HEK293 (cell line): Measurements from ENCODE around the gene AURKB.

Source experiments
- BCL11B ChIP-seq: fragments of 450-650 bp; formaldehyde crosslinking; IDR thresholded peaks from 2 replicates; pipeline ENCODE4 v1.5.1; 2016; ENCODE audit warnings: low read depth, missing biosample characterization, missing genetic modification characterization
- GLI4 ChIP-seq: fragments of 450-650 bp; formaldehyde crosslinking; IDR thresholded peaks from 2 replicates; pipeline ENCODE4 v1.5.1; 2016; ENCODE audit warnings: missing biosample characterization, missing genetic modification characterization
- GLIS2 ChIP-seq: fragments of 450-650 bp; formaldehyde crosslinking; IDR thresholded peaks from 2 replicates; pipeline ENCODE4 v1.5.1; 2016; ENCODE audit warnings: missing biosample characterization, missing genetic modification characterization
- KLF10 ChIP-seq: fragments of 450-650 bp; IDR thresholded peaks from 2 replicates; pipeline ENCODE4 v1.5.1; 2018; ENCODE audit warnings: missing biosample characterization, mild to moderate bottlenecking, missing genetic modification characterization
- KLF17 ChIP-seq: fragments of 450-650 bp; formaldehyde crosslinking; IDR thresholded peaks from 2 replicates; pipeline ENCODE4 v1.5.1; 2016; ENCODE audit warnings: missing biosample characterization, missing genetic modification characterization
- SCRT2 ChIP-seq: fragments of 450-650 bp; formaldehyde crosslinking; IDR thresholded peaks from 2 replicates; pipeline ENCODE4 v1.5.1; 2016; ENCODE audit warnings: missing biosample characterization, missing genetic modification characterization
- SP2 ChIP-seq: fragments of 450-650 bp; formaldehyde crosslinking; IDR thresholded peaks from 2 replicates; pipeline ENCODE4 v1.5.1; 2016; ENCODE audit warnings: missing biosample characterization, missing genetic modification characterization
- ZBTB11 ChIP-seq: fragments of 450-650 bp; formaldehyde crosslinking; conservative IDR thresholded peaks from 2 replicates; pipeline ENCODE4 v1.5.1; 2016; ENCODE audit warnings: low read depth, missing biosample characterization, missing genetic modification characterization
- ZBTB20 ChIP-seq: fragments of 450-650 bp; formaldehyde crosslinking; IDR thresholded peaks from 2 replicates; pipeline ENCODE4 v1.5.1; 2016; ENCODE audit warnings: missing biosample characterization, missing genetic modification characterization
- ZBTB44 ChIP-seq: fragments of 450-650 bp; IDR thresholded peaks from 2 replicates; pipeline ENCODE4 v1.5.1; 2018; ENCODE audit warnings: missing biosample characterization, mild to moderate bottlenecking, missing genetic modification characterization
- ZBTB8A ChIP-seq: fragments of 450-650 bp; formaldehyde crosslinking; IDR thresholded peaks from 2 replicates; pipeline ENCODE4 v1.5.1; 2016; ENCODE audit warnings: missing biosample characterization, missing genetic modification characterization
- ZFP3 ChIP-seq: fragments of 450-650 bp; formaldehyde crosslinking; IDR thresholded peaks from 2 replicates; pipeline ENCODE4 v1.5.1; 2016; ENCODE audit warnings: low read depth, missing biosample characterization, missing genetic modification characterization
- ZNF10 ChIP-seq: fragments of 450-650 bp; formaldehyde crosslinking; IDR thresholded peaks from 2 replicates; pipeline ENCODE4 v1.5.1; 2017; ENCODE audit warnings: missing biosample characterization, missing genetic modification characterization
- ZNF112 ChIP-seq: fragments of 450-650 bp; formaldehyde crosslinking; IDR thresholded peaks from 2 replicates; pipeline ENCODE4 v1.5.0; 2017; ENCODE audit warnings: missing biosample characterization, missing genetic modification characterization
- ZNF18 ChIP-seq: fragments of 450-650 bp; formaldehyde crosslinking; IDR thresholded peaks from 2 replicates; pipeline ENCODE4 v1.5.1; 2016; ENCODE audit warnings: missing biosample characterization, missing genetic modification characterization
- ZNF211 ChIP-seq: fragments of 450-650 bp; formaldehyde crosslinking; IDR thresholded peaks from 2 replicates; pipeline ENCODE4 v1.5.1; 2016; ENCODE audit warnings: low read depth, missing biosample characterization, missing genetic modification characterization
- ZNF26 ChIP-seq: fragments of 450-650 bp; formaldehyde crosslinking; IDR thresholded peaks from 2 replicates; pipeline ENCODE4 v1.5.1; 2016; ENCODE audit warnings: missing biosample characterization, missing genetic modification characterization
- ZNF324 ChIP-seq: fragments of 450-650 bp; formaldehyde crosslinking; IDR thresholded peaks from 2 replicates; pipeline ENCODE4 v1.5.1; 2016; ENCODE audit warnings: missing biosample characterization, missing genetic modification characterization
- ZNF354C ChIP-seq: fragments of 450-650 bp; formaldehyde crosslinking; IDR thresholded peaks from 2 replicates; pipeline ENCODE4 v1.5.1; 2016; ENCODE audit warnings: missing biosample characterization, missing genetic modification characterization, low read depth, borderline replicate concordance
- ZNF416 ChIP-seq: fragments of 450-650 bp; formaldehyde crosslinking; IDR thresholded peaks from 2 replicates; pipeline ENCODE4 v1.5.1; 2016; ENCODE audit warnings: missing biosample characterization, missing genetic modification characterization
- ZNF501 ChIP-seq: fragments of 450-650 bp; formaldehyde crosslinking; IDR thresholded peaks from 2 replicates; pipeline ENCODE4 v1.5.1; 2016; ENCODE audit warnings: missing biosample characterization, missing genetic modification characterization
- ZNF513 ChIP-seq: fragments of 450-650 bp; IDR thresholded peaks from 2 replicates; pipeline ENCODE4 v1.5.1; 2018; ENCODE audit warnings: missing biosample characterization, missing genetic modification characterization
- ZNF549 ChIP-seq: fragments of 450-650 bp; IDR thresholded peaks from 2 replicates; pipeline ENCODE4 v1.5.1; 2018; ENCODE audit warnings: missing biosample characterization, missing genetic modification characterization, mild to moderate bottlenecking, inconsistent platforms, moderate library complexity
- ZNF561 ChIP-seq: fragments of 450-650 bp; IDR thresholded peaks from 2 replicates; pipeline ENCODE4 v1.5.1; 2018; ENCODE audit warnings: missing biosample characterization, missing genetic modification characterization, borderline replicate concordance
- ZNF629 ChIP-seq: fragments of 450-650 bp; formaldehyde crosslinking; IDR thresholded peaks from 2 replicates; pipeline ENCODE4 v1.5.1; 2017; ENCODE audit warnings: missing biosample characterization, missing genetic modification characterization
- ZNF645 ChIP-seq: fragments of 450-650 bp; formaldehyde crosslinking; IDR thresholded peaks from 2 replicates; pipeline ENCODE4; 2016; ENCODE audit warnings: missing biosample characterization, missing genetic modification characterization
- ZNF76 ChIP-seq: fragments of 450-650 bp; formaldehyde crosslinking; IDR thresholded peaks from 2 replicates; pipeline ENCODE4; 2016; ENCODE audit warnings: low read depth, missing biosample characterization, missing genetic modification characterization, borderline replicate concordance

The AURKB gene

GRCh38 chr17:8220783-8221662 lies 10.6 kb upstream of the AURKB start (continued):
- TF ChIP-seq ZNF501 (tag by site-specific recombination) (peak; percentile 37), SP2 (tag by site-specific recombination) (peak; percentile 26; the same call in 1 of the 2 replicates), GLI4 (peak; percentile 64; the same call in 1 of the 2 replicates), ZNF10 (tag by site-specific recombination) (no peak), ZNF354C (no peak), ZNF629 (tag by site-specific recombination) (peak; percentile 80), ZNF112 (tag by site-specific recombination) (no peak), ZNF561 (tag by site-specific recombination) (0 out of 2 replicates have a peak, but pooled peaks have one; percentile 26), GLIS2 (peak; percentile 68), ZNF513 (peak; percentile 31; the same call in 1 of the 2 replicates), ZNF324 (tag by site-specific recombination) (peak; percentile 54; the same call in 1 of the 2 replicates), ZBTB11 (peak; percentile 43), ZBTB44 (tag by site-specific recombination) (peak; percentile 74), ZNF416 (tag by site-specific recombination) (no peak), KLF10 (tag by site-specific recombination) (peak; percentile 72), SCRT2 (tag by site-specific recombination) (peak; percentile 75), BCL11B (tag by site-specific recombination) (peak; percentile 42; the same call in 1 of the 2 replicates), ZNF26 (no peak), ZBTB8A (tag by site-specific recombination) (peak; percentile 74), ZNF549 (tag by site-specific recombination) (no peak), ZNF76 (peak; percentile 36; the same call in 1 of the 2 replicates), ZNF18 (tag by site-specific recombination) (peak; percentile 10; the same call in 1 of the 2 replicates), ZNF211 (tag by site-specific recombination) (0 out of 2 replicates have a peak, but pooled peaks have one; percentile 8), ZNF645 (tag by site-specific recombination) (no peak), KLF17 (tag by site-specific recombination) (peak; percentile 90), ZFP3 (no peak), ZBTB20 (tag by site-specific recombination) (no peak)
